HepG2 (cell line): ENCODE results near the gene COL13A1. TPM values are rescaled to one million over a fixed set of nuclear protein-coding genes. Genes with fewer than 3 reads are reported as not detected.

Experiments used
- ATAC-seq: fragments of 200-7000 bp; cut with Tn5 transposase; 3 replicates; pipeline ENCODE4 v1.9.1; 2020; ENCODE audit warnings: mild to moderate bottlenecking, moderate library complexity
- BruUV-seq: library from RNA; stranded (reverse); fragments of 400-500 nt; replicated peaks from 2 replicates; lab custom pipeline; 2021; lab: Mats Ljungman, UMichigan
- CTCF ChIA-PET: fragments of 300-600 bp; formaldehyde crosslinking; extraction: SDS; loops from one replicate; lab custom pipeline; 2021; ENCODE audit warnings: low total read pairs, inconsistent platforms, low intra/inter-chr PET ratio; lab: Yijun Ruan, JAX
- POLR2A ChIA-PET: fragments of 350-600 bp; sonication (Branson Sonifier 250); formaldehyde crosslinking; loops from one replicate; lab custom pipeline; 2020; ENCODE audit warnings: antibody characterized with exemption, inconsistent platforms; lab: Yijun Ruan, JAX
- DNase-seq: peaks from one replicate; pipeline ENCODE4 v3.0.0-alpha.2; 2015; ENCODE audit warnings: low spot score
- FAIRE-seq: peaks from 3 replicates; lab custom pipeline; 2011; peaks lifted over from hg19 to GRCh38; lab: Jason Lieb, UNC
- H2AFZ ChIP-seq: one replicate; pipeline ENCODE4 v1.6.1; 2011; ENCODE audit warnings: low read length, inconsistent platforms
- H3K27ac ChIP-seq: fragments of 300-600 bp; 3 replicates; pipeline ENCODE4 v1.8.0; 2011; ENCODE audit warnings: mixed run types, mild to moderate bottlenecking, mixed read lengths, low read length, inconsistent platforms; ENCODE audit not compliant: insufficient read depth; ENCODE audit errors: extremely low read length
- H3K27me3 ChIP-seq, 2 experiments: fragments of 200-600 bp in 1 of 2; 2 replicates in 1 of 2; 3 replicates in 1 of 2; pipeline versions ENCODE4 v1.6.0 to v1.8.0; 2011; ENCODE audit warnings: low read length in 2 of 2, mild to moderate bottlenecking in 2 of 2, moderate library complexity in 2 of 2, inconsistent platforms in 1 of 2; ENCODE audit not compliant: insufficient read depth in 2 of 2, control insufficient read depth in 1 of 2
- H3K36me3 ChIP-seq, 2 experiments: fragments of 200-600 bp in 1 of 2; replicated peaks in 1 of 2; 2 replicates in 1 of 2; 3 replicates in 1 of 2; pipeline versions ENCODE4 v1.5.1 to v1.8.0; 2011; ENCODE audit warnings: low read length in 2 of 2, inconsistent platforms in 1 of 2; ENCODE audit not compliant: insufficient read depth in 2 of 2, control insufficient read depth in 1 of 2
- H3K4me1 ChIP-seq: 2 replicates; pipeline ENCODE4 v1.5.1; 2012; ENCODE audit warnings: low read length, inconsistent platforms; ENCODE audit not compliant: insufficient read depth
- H3K4me2 ChIP-seq: 2 replicates; pipeline ENCODE4 v1.6.0; 2011; ENCODE audit warnings: low read depth, low read length, inconsistent platforms
- H3K4me3 ChIP-seq, 3 experiments: fragments of 200-600 bp in 1 of 3; sonication (generic), shearing (Covaris generic) in 1 of 3; replicated peaks in 1 of 3; 2 replicates each; pipeline ENCODE4 v1.5.1; 2011 to 2016; ENCODE audit warnings: low read length in 3 of 3, inconsistent platforms in 2 of 3, low read depth in 2 of 3, mild to moderate bottlenecking in 2 of 3, control low read depth in 1 of 3, mixed read lengths in 1 of 3; ENCODE audit not compliant: insufficient read depth in 1 of 3
- H3K79me2 ChIP-seq: one replicate; pipeline ENCODE4 v1.6.1; 2011; ENCODE audit warnings: low read length, inconsistent platforms; ENCODE audit not compliant: insufficient read depth
- H3K9ac ChIP-seq: 2 replicates; pipeline ENCODE4 v1.6.0; 2011; ENCODE audit warnings: mild to moderate bottlenecking, low read depth, low read length, inconsistent platforms; ENCODE audit not compliant: insufficient read depth
- H3K9me3 ChIP-seq: 2 replicates; pipeline ENCODE4 v1.5.1; 2012; ENCODE audit warnings: mild to moderate bottlenecking, low read length
- H4K20me1 ChIP-seq: 2 replicates; pipeline ENCODE4 v1.6.0; 2011; ENCODE audit warnings: inconsistent platforms, mild to moderate bottlenecking, low read length, moderate library complexity; ENCODE audit not compliant: insufficient read depth
- CENPT ChIP-seq: sonication (generic); formaldehyde crosslinking; IDR thresholded peaks from 2 replicates; pipeline ENCODE4 v1.8.0; 2022; ENCODE audit warnings: low read depth, mild to moderate bottlenecking, moderate library complexity, missing genetic modification reagents
- HIC2 ChIP-seq: sonication (generic); formaldehyde crosslinking; IDR thresholded peaks from 2 replicates; pipeline ENCODE4 v1.9.0; 2022; ENCODE audit warnings: low read depth, missing genetic modification reagents
- TFAP4 ChIP-seq: sonication (generic); IDR thresholded peaks from 2 replicates; pipeline ENCODE4 v1.6.1; 2016; ENCODE audit warnings: low read depth, borderline replicate concordance
- ZBTB39 ChIP-seq: sonication (generic); formaldehyde crosslinking; IDR thresholded peaks from 2 replicates; pipeline ENCODE4 v1.5.0; 2020; ENCODE audit warnings: missing genetic modification reagents
- ZMYM2 ChIP-seq: sonication (generic); formaldehyde crosslinking; IDR thresholded peaks from 2 replicates; pipeline ENCODE4 v1.8.0; 2022; ENCODE audit warnings: mild to moderate bottlenecking, missing genetic modification reagents
- ZNF10 ChIP-seq: sonication (generic); formaldehyde crosslinking; IDR thresholded peaks from 2 replicates; pipeline ENCODE4 v1.4.0; 2020; ENCODE audit warnings: mild to moderate bottlenecking, low read depth, missing genetic modification reagents, borderline replicate concordance
- ZNF577 ChIP-seq: sonication (generic); formaldehyde crosslinking; IDR thresholded peaks from 2 replicates; pipeline ENCODE4 v1.4.0; 2020; ENCODE audit warnings: mild to moderate bottlenecking, low read depth, missing genetic modification reagents, borderline replicate concordance
- ZNF644 ChIP-seq: IDR thresholded peaks from 2 replicates; pipeline ENCODE4 v1.6.1; 2016; ENCODE audit warnings: low read depth
- WGBS: methylation state at CpG from one replicate; pipeline ENCODE4 v1.1.6; 2017; ENCODE audit warnings: low lambda C conversion rate; 5-methylcytosine and 5-hydroxymethylcytosine counted together
- in situ Hi-C: cut with HindIII; loops from 2 replicates; pipeline ENCODE4 v1.10.0; 2017; ENCODE audit warnings: low pct_unique_long_range_greater_than_20kb; ENCODE audit not compliant: extremely low pct_ligation_motif_present
- intact Hi-C: fragments of 100-400 bp; cut with micrococcal nuclease; formaldehyde crosslinking; loops from one replicate; pipeline ENCODE4 v1.10.0; 2022; ENCODE audit not compliant: unreplicated experiment
- polyA plus RNA-seq, 8 experiments: library from polyadenylated mRNA; depleted of rRNA in 3 of 8; stranded (reverse) in 7 of 8; unstranded in 1 of 8; fragments of >200 nt; fragmentation: Illumina TruSeq in 4 of 8; extraction: Trizol in 4 of 8; gene quantifications; 2 replicates each; pipeline versions ENCODE4 v1.2.1 to v1.2.3, GENCODE V29; 2011 to 2016; ENCODE audit warnings: low read depth in 4 of 8, missing spikeins in 1 of 8, mixed read lengths in 1 of 8; ENCODE audit not compliant: insufficient read depth in 1 of 8
- total RNA-seq, 5 experiments: library from RNA; depleted of rRNA; stranded (reverse); fragments of >200 nt; fragmentation: Illumina TruSeq; extraction: Trizol; gene quantifications; 2 replicates each; pipeline ENCODE4 v1.2.3, GENCODE V29; 2016; ENCODE audit warnings: low read depth in 1 of 5

The COL13A1 gene
- total and polyA plus RNA-seq, 2 of the 13 experiments (the other 11 are each of a cell fraction or from before 2014, with no cell fraction given) = 0.07 TPM; not detected in 1

- TF ChIP-seq ZBTB39 (CRISPR knock-in tag) (no peak), CENPT (CRISPR knock-in tag) (no peak), TFAP4 (no peak), ZNF577 (no peak), ZNF10 (CRISPR knock-in tag) (no peak), ZMYM2 (CRISPR knock-in tag) (no peak), ZNF644 (no peak)
Measured at GRCh38 chr10:69829775-69830174, 28.1 kb downstream of the COL13A1 start (continued).

GRCh38 chr10:69831231-69831855, 29.6 kb downstream of the COL13A1 start:
- no TSS peak for BruUV-seq
- WGBS = 2% methylated on average over 5 of the region's 5 CpGs
- TF ChIP-seq HIC2 = no peak
- Histone ChIP-seq H3K9ac (no peak overlapping the region), H3K4me2 (no peak overlapping the region), H3K9me3 (no peaks in the 10 kb centered on the region), H3K4me3 (no peak overlapping the region), H3K27ac (no peak overlapping the region), H4K20me1 (no peaks in the 10 kb centered on the region), H2AFZ (no peak overlapping the region), H3K79me2 (no peaks in the 10 kb centered on the region), H3K27me3 (peaks cover 0 to 56% of the 10 kb centered on the region in 2 experiments; a peak in 4 of 5 replicates), H3K4me1 (no peaks in the 10 kb centered on the region), H3K36me3 (no peaks in the 10 kb centered on the region)
- no peak for DNase-seq
- intact Hi-C loops = no loop called here
- FAIRE-seq = no peak
- in situ Hi-C loops = no loop called here
- ChIA-PET CTCF (no interaction called here), POLR2A (no interaction called here)
- no peak for ATAC-seq
